GM23338 (cell line): ENCODE results near the gene TNNC1.

Experiments
- CREB1 ChIP-seq: fragments of 250-450 bp; sonication (Bioruptor Pico); IDR thresholded peaks from 2 replicates; pipeline ENCODE4 v1.5.0; 2020; ENCODE audit warnings: low read depth, mild to moderate bottlenecking, moderate library complexity
- EZH2 ChIP-seq: fragments of 200-600 bp; sonication (generic); IDR thresholded peaks from one replicate; pipeline ENCODE4 v1.8.0; 2017; ENCODE audit warnings: antibody characterized with exemption, mild to moderate bottlenecking, low read depth; ENCODE audit not compliant: unreplicated experiment
- EZH2phosphoT487 ChIP-seq: fragments of 200-600 bp; sonication (generic); IDR thresholded peaks from one replicate; pipeline ENCODE4 v1.8.1; 2018; ENCODE audit warnings: antibody characterized with exemption; ENCODE audit not compliant: unreplicated experiment
- JUNB ChIP-seq: IDR thresholded peaks from one replicate; pipeline ENCODE4 v1.6.1; 2016; ENCODE audit warnings: antibody characterized with exemption; ENCODE audit not compliant: unreplicated experiment
- NANOG ChIP-seq: IDR thresholded peaks from 2 replicates; pipeline ENCODE4 v1.6.1; 2016; ENCODE audit warnings: antibody characterized with exemption, borderline replicate concordance
- POLR2AphosphoS5 ChIP-seq: IDR thresholded peaks from 2 replicates; pipeline ENCODE4 v1.6.1; 2016; ENCODE audit warnings: antibody characterized with exemption, low read depth
- STAT1 ChIP-seq: IDR thresholded peaks from one replicate; pipeline ENCODE4 v1.6.1; 2016; ENCODE audit warnings: antibody characterized with exemption; ENCODE audit not compliant: unreplicated experiment
- ZNF114 ChIP-seq: fragments of 250-450 bp; sonication (Bioruptor Pico); IDR thresholded peaks from 2 replicates; pipeline ENCODE4 v1.5.0; 2020; ENCODE audit warnings: mild to moderate bottlenecking, moderate library complexity
- ZNF331 ChIP-seq: fragments of 250-450 bp; sonication (Bioruptor Pico); IDR thresholded peaks from 2 replicates; pipeline ENCODE4 v1.5.0; 2020; ENCODE audit warnings: low read depth, mild to moderate bottlenecking, moderate library complexity
- TF ChIP-seq, protein P1 (sequence below), 2 experiments: fragments of 200-600 bp in 1 of 2; sonication (generic) in 1 of 2; conservative IDR thresholded peaks; 2 replicates each; pipeline versions ENCODE4 v1.5.1 to v1.6.1; 2016 to 2017; ENCODE audit warnings: antibody characterized with exemption in 2 of 2, low read depth in 2 of 2, mild to moderate bottlenecking in 2 of 2, moderate library complexity in 1 of 2
- TF ChIP-seq, protein P2 (sequence below): IDR thresholded peaks from one replicate; pipeline ENCODE4 v1.6.1; 2018; ENCODE audit warnings: antibody characterized with exemption; ENCODE audit not compliant: unreplicated experiment
- TF ChIP-seq, protein P3 (sequence below): fragments of 250-450 bp; sonication (Bioruptor Pico); IDR thresholded peaks from 2 replicates; pipeline ENCODE4 v1.5.0; 2020; ENCODE audit warnings: mild to moderate bottlenecking, moderate library complexity
- TF ChIP-seq, protein P4 (sequence below): IDR thresholded peaks from 2 replicates; pipeline ENCODE4 v1.6.1; 2016; ENCODE audit warnings: antibody characterized with exemption

DNA sequence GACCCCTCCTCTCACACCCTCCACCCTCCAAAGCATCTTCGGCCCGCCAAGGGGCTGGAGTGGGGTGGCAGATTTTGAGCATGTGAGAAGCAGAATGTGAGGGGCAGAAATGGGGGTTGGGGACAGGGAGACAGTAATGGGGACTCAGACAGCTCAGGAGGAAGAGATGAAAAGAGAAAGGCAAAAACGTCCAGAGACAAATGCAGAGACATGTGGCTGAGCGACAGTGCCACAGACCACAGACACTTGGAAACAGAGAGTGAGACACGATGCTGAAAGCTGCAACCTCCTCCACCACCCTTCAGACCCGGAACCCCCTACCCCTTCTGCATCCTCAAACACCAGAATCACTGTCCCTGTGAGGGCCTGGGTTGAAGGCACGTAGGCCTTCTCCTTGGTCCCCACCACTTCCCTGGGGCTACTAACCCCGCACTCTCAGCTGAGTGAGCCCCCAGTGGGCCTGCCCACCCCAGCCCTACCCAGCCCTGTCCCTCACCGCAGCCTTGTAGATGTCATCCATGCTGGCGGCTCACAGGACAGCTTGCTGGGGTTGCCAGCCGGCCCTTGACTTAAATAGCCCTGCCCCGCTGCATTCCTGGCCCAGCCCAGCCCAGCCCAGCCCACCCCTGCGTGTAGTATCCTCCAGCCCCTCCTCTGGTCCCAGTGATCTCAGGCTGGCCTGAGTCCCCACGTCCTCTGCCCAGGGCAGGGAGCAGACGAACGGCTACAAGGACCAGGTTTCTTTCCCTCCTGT lies at the start of gene TNNC1:
- TF ChIP-seq, protein P1, sequence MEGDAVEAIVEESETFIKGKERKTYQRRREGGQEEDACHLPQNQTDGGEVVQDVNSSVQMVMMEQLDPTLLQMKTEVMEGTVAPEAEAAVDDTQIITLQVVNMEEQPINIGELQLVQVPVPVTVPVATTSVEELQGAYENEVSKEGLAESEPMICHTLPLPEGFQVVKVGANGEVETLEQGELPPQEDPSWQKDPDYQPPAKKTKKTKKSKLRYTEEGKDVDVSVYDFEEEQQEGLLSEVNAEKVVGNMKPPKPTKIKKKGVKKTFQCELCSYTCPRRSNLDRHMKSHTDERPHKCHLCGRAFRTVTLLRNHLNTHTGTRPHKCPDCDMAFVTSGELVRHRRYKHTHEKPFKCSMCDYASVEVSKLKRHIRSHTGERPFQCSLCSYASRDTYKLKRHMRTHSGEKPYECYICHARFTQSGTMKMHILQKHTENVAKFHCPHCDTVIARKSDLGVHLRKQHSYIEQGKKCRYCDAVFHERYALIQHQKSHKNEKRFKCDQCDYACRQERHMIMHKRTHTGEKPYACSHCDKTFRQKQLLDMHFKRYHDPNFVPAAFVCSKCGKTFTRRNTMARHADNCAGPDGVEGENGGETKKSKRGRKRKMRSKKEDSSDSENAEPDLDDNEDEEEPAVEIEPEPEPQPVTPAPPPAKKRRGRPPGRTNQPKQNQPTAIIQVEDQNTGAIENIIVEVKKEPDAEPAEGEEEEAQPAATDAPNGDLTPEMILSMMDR (conservative IDR thresholded peaks at IDR 0.05; ENCODE audit: low read depth in 2 of 2), result no peak
- TF ChIP-seq POLR2AphosphoS5 (no peak), EZH2 (no peak), EZH2phosphoT487 (no peak), JUNB (no peak), CREB1 (CRISPR knock-in tag) (no peak), STAT1 (no peak), ZNF114 (CRISPR knock-in tag) (no peak), NANOG (no peak), ZNF331 (CRISPR knock-in tag) (no peak)
- TF ChIP-seq, protein P2, sequence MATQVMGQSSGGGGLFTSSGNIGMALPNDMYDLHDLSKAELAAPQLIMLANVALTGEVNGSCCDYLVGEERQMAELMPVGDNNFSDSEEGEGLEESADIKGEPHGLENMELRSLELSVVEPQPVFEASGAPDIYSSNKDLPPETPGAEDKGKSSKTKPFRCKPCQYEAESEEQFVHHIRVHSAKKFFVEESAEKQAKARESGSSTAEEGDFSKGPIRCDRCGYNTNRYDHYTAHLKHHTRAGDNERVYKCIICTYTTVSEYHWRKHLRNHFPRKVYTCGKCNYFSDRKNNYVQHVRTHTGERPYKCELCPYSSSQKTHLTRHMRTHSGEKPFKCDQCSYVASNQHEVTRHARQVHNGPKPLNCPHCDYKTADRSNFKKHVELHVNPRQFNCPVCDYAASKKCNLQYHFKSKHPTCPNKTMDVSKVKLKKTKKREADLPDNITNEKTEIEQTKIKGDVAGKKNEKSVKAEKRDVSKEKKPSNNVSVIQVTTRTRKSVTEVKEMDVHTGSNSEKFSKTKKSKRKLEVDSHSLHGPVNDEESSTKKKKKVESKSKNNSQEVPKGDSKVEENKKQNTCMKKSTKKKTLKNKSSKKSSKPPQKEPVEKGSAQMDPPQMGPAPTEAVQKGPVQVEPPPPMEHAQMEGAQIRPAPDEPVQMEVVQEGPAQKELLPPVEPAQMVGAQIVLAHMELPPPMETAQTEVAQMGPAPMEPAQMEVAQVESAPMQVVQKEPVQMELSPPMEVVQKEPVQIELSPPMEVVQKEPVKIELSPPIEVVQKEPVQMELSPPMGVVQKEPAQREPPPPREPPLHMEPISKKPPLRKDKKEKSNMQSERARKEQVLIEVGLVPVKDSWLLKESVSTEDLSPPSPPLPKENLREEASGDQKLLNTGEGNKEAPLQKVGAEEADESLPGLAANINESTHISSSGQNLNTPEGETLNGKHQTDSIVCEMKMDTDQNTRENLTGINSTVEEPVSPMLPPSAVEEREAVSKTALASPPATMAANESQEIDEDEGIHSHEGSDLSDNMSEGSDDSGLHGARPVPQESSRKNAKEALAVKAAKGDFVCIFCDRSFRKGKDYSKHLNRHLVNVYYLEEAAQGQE, result no peak
- TF ChIP-seq, protein P3, sequence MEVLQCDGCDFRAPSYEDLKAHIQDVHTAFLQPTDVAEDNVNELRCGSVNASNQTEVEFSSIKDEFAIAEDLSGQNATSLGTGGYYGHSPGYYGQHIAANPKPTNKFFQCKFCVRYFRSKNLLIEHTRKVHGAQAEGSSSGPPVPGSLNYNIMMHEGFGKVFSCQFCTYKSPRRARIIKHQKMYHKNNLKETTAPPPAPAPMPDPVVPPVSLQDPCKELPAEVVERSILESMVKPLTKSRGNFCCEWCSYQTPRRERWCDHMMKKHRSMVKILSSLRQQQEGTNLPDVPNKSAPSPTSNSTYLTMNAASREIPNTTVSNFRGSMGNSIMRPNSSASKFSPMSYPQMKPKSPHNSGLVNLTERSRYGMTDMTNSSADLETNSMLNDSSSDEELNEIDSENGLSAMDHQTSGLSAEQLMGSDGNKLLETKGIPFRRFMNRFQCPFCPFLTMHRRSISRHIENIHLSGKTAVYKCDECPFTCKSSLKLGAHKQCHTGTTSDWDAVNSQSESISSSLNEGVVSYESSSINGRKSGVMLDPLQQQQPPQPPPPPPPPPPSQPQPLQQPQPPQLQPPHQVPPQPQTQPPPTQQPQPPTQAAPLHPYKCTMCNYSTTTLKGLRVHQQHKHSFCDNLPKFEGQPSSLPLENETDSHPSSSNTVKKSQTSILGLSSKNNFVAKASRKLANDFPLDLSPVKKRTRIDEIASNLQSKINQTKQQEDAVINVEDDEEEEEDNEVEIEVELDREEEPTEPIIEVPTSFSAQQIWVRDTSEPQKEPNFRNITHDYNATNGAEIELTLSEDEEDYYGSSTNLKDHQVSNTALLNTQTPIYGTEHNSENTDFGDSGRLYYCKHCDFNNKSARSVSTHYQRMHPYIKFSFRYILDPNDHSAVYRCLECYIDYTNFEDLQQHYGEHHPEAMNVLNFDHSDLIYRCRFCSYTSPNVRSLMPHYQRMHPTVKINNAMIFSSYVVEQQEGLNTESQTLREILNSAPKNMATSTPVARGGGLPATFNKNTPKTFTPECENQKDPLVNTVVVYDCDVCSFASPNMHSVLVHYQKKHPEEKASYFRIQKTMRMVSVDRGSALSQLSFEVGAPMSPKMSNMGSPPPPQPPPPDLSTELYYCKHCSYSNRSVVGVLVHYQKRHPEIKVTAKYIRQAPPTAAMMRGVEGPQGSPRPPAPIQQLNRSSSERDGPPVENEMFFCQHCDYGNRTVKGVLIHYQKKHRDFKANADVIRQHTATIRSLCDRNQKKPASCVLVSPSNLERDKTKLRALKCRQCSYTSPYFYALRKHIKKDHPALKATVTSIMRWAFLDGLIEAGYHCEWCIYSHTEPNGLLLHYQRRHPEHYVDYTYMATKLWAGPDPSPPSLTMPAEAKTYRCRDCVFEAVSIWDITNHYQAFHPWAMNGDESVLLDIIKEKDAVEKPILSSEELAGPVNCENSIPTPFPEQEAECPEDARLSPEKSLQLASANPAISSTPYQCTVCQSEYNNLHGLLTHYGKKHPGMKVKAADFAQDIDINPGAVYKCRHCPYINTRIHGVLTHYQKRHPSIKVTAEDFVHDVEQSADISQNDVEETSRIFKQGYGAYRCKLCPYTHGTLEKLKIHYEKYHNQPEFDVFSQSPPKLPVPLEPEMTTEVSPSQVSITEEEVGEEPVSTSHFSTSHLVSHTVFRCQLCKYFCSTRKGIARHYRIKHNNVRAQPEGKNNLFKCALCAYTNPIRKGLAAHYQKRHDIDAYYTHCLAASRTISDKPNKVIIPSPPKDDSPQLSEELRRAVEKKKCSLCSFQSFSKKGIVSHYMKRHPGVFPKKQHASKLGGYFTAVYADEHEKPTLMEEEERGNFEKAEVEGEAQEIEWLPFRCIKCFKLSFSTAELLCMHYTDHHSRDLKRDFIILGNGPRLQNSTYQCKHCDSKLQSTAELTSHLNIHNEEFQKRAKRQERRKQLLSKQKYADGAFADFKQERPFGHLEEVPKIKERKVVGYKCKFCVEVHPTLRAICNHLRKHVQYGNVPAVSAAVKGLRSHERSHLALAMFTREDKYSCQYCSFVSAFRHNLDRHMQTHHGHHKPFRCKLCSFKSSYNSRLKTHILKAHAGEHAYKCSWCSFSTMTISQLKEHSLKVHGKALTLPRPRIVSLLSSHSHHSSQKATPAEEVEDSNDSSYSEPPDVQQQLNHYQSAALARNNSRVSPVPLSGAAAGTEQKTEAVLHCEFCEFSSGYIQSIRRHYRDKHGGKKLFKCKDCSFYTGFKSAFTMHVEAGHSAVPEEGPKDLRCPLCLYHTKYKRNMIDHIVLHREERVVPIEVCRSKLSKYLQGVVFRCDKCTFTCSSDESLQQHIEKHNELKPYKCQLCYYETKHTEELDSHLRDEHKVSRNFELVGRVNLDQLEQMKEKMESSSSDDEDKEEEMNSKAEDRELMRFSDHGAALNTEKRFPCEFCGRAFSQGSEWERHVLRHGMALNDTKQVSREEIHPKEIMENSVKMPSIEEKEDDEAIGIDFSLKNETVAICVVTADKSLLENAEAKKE (CRISPR knock-in tag), result no peak
- TF ChIP-seq, protein P4, sequence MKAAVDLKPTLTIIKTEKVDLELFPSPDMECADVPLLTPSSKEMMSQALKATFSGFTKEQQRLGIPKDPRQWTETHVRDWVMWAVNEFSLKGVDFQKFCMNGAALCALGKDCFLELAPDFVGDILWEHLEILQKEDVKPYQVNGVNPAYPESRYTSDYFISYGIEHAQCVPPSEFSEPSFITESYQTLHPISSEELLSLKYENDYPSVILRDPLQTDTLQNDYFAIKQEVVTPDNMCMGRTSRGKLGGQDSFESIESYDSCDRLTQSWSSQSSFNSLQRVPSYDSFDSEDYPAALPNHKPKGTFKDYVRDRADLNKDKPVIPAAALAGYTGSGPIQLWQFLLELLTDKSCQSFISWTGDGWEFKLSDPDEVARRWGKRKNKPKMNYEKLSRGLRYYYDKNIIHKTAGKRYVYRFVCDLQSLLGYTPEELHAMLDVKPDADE, result no peak
